Measurements from ENCODE around the gene COX7A2L.
"Not testable (repeated sequence)": the region's sequence is repeated elsewhere in the genome, so short reads cannot be mapped to it uniquely, and the experiment has no call there.

COX7A2L gene, protein sequence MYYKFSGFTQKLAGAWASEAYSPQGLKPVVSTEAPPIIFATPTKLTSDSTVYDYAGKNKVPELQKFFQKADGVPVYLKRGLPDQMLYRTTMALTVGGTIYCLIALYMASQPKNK

DNA sequence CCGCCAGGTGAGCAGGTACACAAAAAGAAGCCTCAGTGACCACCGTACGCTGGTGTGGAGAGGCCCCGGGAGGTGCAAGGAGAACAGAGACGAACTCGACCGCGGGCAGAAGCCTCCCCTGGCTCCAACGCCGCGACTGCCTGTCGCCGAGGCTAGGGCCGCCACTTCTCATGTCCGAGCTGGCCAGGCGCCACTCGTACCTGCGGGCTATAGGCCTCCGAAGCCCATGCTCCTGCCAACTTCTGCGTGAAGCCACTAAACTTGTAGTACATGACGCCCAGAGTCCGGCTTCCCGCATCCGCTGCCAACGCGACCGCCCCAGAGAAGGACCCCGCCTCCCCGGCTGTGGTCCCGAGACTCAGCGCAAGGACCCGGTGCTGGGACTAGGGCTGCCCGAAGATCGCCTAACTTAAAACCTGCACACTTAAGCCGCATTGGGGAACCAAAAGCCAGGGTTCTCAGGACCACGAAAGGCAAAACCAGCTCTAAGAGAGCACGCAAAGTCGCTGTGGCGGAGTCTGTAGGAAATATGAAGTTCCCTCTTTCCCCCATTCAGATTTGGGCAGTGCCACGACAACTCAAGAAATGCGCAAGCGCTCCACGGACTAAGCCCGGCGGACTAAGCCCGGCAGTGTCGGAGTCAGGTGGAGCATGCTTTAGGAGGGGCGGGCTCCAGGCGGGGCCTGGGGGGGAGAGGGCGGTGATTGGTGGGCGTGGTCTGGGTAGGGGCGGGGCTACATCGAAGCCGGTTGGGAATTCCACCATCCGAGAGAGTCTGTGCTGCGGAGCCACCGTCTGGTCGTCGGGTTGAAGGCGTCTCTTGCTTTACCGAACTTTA, at the start of gene COX7A2L:
Gene COX7A2L (minus strand): TSS at position 328 of the 838 bp plus-strand sequence. CDS start 56 bp downstream, at position 272.
- DNase-seq (ENCODE audit: low spot score), result peak; percentile 81

DNA sequence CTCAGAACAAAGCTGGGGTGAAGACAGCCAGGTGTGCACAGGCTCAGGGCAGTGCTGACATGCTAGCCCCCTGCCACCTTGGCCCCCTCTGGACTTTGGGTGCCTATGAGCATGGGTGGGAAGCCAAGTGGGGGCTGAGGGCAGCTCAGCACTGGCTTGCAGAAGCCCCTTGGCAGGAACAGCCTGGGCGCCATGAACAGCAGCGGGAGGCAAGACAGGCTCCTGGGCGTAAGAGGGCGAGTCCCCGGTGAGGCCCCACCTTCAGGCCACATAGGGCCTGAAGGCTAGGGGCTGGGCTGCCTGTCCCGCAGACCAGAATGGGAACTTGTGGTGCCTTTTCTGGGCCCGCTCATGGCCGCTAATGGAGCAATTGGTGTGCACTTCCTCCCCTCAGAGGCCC, 47.0 kb upstream of the COX7A2L start:
- DNase-seq (ENCODE audit: low spot score), result no peak

DNA sequence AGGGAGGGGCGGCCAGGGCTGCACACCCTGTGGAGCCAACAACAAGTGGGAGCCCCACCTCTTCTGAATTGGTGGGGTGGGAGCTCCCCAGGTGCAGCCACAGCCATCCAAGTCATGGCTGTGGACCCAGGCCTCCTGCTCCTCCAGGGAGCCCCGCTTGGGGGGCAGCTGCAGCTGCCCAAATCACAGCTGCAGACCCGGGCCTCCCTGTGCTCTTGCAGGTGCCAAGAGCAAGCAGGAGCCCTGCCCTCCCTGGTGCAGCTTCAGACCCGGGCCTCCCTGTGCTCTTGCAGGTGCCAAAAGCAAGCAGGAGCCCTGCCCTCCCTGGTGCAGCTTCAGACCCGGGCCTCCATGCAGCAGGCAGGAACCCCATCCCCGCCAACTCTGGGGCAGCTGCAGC, 46.5 kb upstream of the COX7A2L start:
- no peak for DNase-seq (ENCODE audit: low spot score)

DNA sequence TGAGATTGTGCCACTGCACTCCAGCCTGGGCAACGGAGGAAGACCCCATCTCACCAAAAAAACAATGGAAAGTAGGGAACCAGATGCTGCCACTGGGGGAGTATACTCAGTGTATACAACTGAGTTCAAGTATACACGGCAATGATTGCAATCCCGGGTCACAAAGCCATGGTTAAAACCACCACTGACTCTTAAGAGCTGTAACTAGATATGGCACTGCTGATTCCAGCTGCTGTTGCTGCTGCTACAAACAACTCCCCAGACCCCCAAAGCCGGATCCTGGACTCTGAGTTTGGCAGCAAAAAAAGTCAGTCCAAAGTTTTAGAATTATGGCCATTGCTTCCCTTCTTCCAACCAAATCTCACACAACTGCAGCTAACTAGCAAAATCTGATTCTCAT, 43.7 kb upstream of the COX7A2L start:
- no peak for DNase-seq (ENCODE audit: low spot score)

GRCh38 chr2:42401773-42402172, 40.8 kb upstream of the COX7A2L start:
- no peak for DNase-seq (ENCODE audit: low spot score)

- DNase-seq (ENCODE audit: low spot score), result not testable (repeated sequence)
These were observed 37.0 kb upstream of the COX7A2L start for GRCh38 chr2:42398052-42398451.

GRCh38 chr2:42393320-42393719, 32.3 kb upstream of the COX7A2L start:
- not testable (repeated sequence) for DNase-seq (ENCODE audit: low spot score)

GRCh38 chr2:42392191-42392590, 31.2 kb upstream of the COX7A2L start:
- DNase-seq (ENCODE audit: low spot score), result no peak

- no peak for DNase-seq (ENCODE audit: low spot score)
These were observed 29.5 kb upstream of the COX7A2L start for GRCh38 chr2:42390401-42390969.

- DNase-seq (ENCODE audit: low spot score), result no peak
These were observed 25.7 kb upstream of the COX7A2L start for GRCh38 chr2:42386682-42387081.

DNA sequence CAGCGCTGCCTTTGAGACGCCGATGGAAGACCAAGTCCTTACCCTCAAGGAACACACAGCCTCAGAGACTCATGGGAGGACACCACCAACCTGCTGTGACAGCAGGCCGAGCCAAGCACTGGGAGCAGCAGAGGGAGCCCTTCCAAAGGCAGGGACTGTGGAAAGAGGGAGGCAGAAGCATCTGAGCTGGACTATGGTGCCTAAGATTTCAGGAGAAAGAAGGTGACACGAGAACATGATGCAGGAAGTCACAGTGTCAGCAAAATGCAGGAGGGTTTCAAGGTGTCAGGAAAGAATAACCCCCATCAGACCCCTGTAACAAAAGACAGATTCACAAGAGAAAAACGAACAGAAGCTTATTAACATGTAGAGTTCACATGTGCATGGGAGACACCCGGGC, 24.2 kb upstream of the COX7A2L start:
- DNase-seq (ENCODE audit: low spot score), result peak; percentile 39

DNA sequence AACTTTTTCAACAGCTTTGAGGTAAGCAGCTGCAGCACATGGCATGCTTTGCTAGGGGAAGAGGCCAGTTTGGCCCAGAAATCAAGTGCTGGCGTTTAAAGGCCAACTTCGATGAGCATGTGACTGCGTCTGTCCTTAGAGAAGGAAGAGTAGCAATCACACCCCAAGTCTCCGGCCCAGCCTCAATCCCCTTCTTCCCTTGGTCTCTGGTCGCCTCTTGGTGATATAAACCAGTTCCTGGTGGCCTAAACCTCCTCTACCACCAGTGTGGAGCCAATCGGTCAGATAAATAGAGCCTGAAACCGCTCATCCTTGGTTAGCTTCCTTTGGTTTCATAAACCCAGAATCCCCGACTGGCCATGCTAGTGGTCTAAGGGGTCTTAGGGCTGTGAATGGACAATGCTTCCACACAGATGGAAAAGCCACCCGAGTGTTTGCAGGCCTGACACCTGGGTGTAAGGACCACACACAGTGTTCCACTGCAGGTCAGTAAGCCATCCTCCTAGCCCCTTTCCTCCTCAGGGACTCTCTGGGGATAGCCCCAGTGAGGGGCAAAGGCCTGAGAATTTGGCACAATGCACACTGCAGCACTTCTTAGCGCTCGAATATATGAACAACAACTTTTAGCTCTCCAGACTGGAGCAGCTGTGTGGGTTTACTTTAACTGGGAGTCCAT, 23.0 kb upstream of the COX7A2L start:
- DNase-seq (ENCODE audit: low spot score), result no peak

- DNase-seq (ENCODE audit: low spot score), result no peak
These were observed 21.1 kb upstream of the COX7A2L start for GRCh38 chr2:42382144-42382543.

GRCh38 chr2:42380026-42380425, 19.0 kb upstream of the COX7A2L start:
- DNase-seq (ENCODE audit: low spot score), result not testable (repeated sequence)

GRCh38 chr2:42378415-42378814, 17.4 kb upstream of the COX7A2L start:
- no peak for DNase-seq (ENCODE audit: low spot score)

GRCh38 chr2:42376758-42377157, 15.7 kb upstream of the COX7A2L start:
- DNase-seq (ENCODE audit: low spot score), result no peak

DNA sequence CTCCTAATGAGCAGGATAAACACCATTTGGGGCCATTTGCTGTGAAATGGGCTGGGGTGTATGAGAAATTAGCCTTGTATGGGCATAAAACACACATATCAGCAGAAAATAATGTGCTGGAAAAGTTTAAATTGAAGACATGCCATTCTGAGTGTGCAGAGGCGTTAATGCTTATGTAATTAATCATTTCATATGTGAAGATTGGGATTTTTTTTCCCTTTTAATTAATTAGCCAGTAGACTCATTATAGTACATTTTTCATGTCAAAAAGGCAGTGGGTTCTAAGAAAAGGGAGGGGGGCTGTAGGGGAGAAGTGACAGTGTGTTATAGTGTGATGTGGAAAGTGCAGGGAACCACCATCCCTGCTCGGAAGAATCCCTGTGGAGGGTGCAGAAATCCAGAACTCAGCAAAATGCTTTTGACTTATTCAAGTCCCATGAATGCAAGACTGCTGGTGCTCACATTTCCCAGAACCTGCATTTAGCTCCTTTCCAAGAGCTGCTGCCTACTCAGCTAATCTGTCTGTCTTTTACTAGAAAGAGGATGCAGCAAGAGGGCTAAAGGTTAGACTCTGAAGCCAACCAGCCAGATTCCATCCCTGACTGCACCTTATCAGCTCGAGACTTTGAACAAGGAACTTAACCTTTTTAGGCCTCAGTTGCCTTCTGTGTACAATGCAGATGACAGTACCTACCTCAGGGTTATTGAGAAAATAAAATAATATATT, 11.6 kb upstream of the COX7A2L start:
- DNase-seq (ENCODE audit: low spot score), result no peak

DNA sequence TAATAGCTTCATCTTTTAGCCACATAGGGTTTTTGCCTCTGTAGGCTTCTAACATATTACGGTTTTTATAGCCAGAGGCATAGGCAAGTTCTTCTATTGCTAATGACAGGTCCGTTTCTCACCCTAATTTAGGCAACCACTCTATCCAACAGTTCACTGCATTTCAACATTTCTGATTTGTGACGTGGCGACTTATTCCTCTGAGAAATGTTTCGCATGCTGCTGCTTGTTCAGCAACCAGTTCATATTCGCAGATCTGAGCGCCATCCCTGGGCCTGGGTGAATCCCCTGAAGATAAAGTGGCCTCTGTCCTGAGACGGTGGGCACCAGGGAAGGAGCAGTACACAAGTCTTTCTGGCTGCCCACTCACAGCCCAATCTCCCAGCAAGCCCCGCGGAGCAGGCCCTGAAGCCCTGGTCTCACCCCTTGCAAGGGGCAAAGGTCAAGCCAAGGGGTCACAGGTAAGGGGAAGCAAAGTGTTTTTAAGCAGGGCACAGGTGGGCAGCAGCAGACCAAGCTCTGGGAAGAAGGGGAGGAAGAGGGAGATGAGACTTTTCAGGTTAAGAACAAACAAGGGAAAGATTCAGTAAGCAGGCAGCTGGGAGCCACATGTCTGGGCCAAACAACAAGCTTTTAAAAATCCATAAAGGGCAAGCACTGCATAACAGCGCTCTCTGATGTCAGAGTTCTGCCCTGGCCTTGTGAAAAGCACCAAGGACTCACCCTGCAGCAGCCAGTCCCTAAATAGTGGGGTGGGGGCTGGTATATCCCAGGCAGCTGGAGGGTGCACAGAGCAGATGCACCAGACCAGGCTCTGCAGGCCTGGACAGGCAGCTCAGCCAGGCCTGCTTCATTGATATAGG, 10.8 kb upstream of the COX7A2L start:
- no peak for DNase-seq (ENCODE audit: low spot score)

DNA sequence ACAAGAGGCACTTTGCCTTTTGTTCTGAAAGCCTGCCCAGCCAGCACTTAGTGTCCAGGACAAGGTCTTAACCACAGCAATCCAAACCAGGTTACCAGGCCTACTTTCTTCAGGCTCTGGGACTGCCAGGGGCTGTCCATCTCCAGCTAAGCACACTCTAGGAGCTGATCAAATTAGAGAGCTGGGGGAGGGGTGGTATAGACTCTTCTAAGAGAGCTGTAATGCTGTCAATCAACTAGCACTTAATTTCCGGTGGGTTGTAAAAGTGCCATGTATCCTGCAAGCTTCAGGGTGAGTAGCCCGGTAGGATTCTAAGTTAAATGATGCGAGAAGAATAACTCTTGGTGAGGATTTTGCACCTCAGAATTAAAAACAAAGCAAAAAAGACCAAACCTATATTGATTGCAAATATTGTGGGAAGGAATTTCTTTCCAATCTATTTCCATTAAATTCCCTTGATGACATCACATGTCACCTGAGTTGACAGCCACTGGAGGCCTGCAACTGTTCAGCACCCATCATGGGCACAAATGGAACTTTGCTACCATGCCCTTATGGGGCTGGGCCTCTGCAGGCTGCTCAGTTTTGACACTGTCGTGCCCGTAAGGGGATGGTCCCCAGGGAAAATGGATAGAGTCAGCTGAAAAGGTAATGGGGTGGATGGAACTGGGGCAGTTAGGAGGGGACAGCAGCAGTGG, 8.7 kb upstream of the COX7A2L start:
- peak; percentile 26 for DNase-seq (ENCODE audit: low spot score)

GRCh38 chr2:42368817-42369531, 8.0 kb upstream of the COX7A2L start:
- DNase-seq (ENCODE audit: low spot score), result peak; percentile 22

Data from HuH-7 (cell line).